Endodermal cell (in vitro differentiated cells): ENCODE results near the gene MCTP1. TPM values are rescaled to one million over a fixed set of nuclear protein-coding genes. Genes with fewer than 3 reads are reported as not detected.

Experiments used
- DNase-seq: peaks from one replicate; pipeline ENCODE4 v3.0.0-alpha.2; 2017
- H3K27ac ChIP-seq: 2 replicates; pipeline ENCODE4 v1.5.1; 2013; ENCODE audit warnings: mild to moderate bottlenecking, low read depth, low read length, moderate library complexity
- H3K27me3 ChIP-seq: 2 replicates; pipeline ENCODE4 v1.6.1; 2013; ENCODE audit warnings: mild to moderate bottlenecking, low read length, moderate library complexity; ENCODE audit not compliant: insufficient read depth, control insufficient read depth, poor library complexity, severe bottlenecking
- H3K36me3 ChIP-seq: 2 replicates; pipeline ENCODE4 v1.7.0; 2013; ENCODE audit warnings: mild to moderate bottlenecking, low read length, moderate library complexity; ENCODE audit not compliant: control insufficient read depth, insufficient read depth
- H3K4me1 ChIP-seq: one replicate; pipeline ENCODE4 v1.7.0; 2013; ENCODE audit warnings: low read length; ENCODE audit not compliant: control insufficient read depth, insufficient read depth
- H3K4me3 ChIP-seq: 2 replicates; pipeline ENCODE4 v1.5.1; 2013; ENCODE audit warnings: mild to moderate bottlenecking, low read length, moderate library complexity
- H3K9ac ChIP-seq: 2 replicates; pipeline ENCODE4 v1.6.1; 2013; ENCODE audit warnings: mild to moderate bottlenecking, low read length, moderate library complexity; ENCODE audit not compliant: poor library complexity, severe bottlenecking; ENCODE audit errors: extremely low read depth
- H3K9me3 ChIP-seq: 2 replicates; pipeline ENCODE4 v1.6.1; 2013; ENCODE audit warnings: mild to moderate bottlenecking, low read length, moderate library complexity; ENCODE audit not compliant: control insufficient read depth
- H3K27ac Mint-ChIP-seq: 2 replicates; pipeline ENCODE4 v1.8.0; 2020; ENCODE audit warnings: mixed read lengths
- H3K27me3 Mint-ChIP-seq: 2 replicates; pipeline ENCODE4 v1.8.0; 2021; ENCODE audit warnings: mild to moderate bottlenecking, mixed read lengths; ENCODE audit not compliant: insufficient read depth
- H3K36me3 Mint-ChIP-seq: 2 replicates; pipeline ENCODE4 v1.8.0; 2020; ENCODE audit warnings: low read depth, mixed read lengths
- H3K4me1 Mint-ChIP-seq: 2 replicates; pipeline ENCODE4 v1.8.0; 2020; ENCODE audit warnings: mixed read lengths
- H3K4me3 Mint-ChIP-seq: 2 replicates; pipeline ENCODE4 v1.8.0; 2020; ENCODE audit warnings: mild to moderate bottlenecking, moderate library complexity, mixed read lengths
- H3K9me3 Mint-ChIP-seq: 2 replicates; pipeline ENCODE4 v1.8.0; 2020; ENCODE audit warnings: mild to moderate bottlenecking, mixed read lengths
- CTCF ChIP-seq: fragments of 200-600 bp; sonication (generic); conservative IDR thresholded peaks from 2 replicates; pipeline ENCODE4 v1.5.0; 2021; ENCODE audit warnings: antibody characterized with exemption, mild to moderate bottlenecking
- WGBS, 2 experiments: methylation state at CpG; one replicate each; pipeline versions ENCODE4 v1.1.5 to v1.1.7; 2013; ENCODE audit warnings: missing lambda C conversion rate in 2 of 2, mixed read lengths in 1 of 2; ENCODE audit not compliant: insufficient coverage in 1 of 2, insufficient read length in 1 of 2; 5-methylcytosine and 5-hydroxymethylcytosine counted together
- total RNA-seq, 2 donors: library from RNA; stranded (reverse); fragmentation: NEBNext Ultra II Directional in 1 of 2; extraction: Animal tissue kit (Norgen Biotek cat#: 25700) in 1 of 2; gene quantifications; 2 replicates in 1 of 2; 3 replicates in 1 of 2; pipeline ENCODE4 v1.2.1, GENCODE V29; 2021

Gene MCTP1
- total RNA-seq, 2 donors from 2014 or later = 0.71 to 3.7 TPM

- Histone ChIP-seq H3K9me3 (no peaks in the 10 kb centered on the region), H3K36me3 (no peaks in the 10 kb centered on the region), H3K27me3 (no peaks in the 10 kb centered on the region), H3K27ac (no peak overlapping the region), H3K9ac (no peak overlapping the region), H3K4me3 (no peak overlapping the region), H3K4me1 (peaks cover 5% of the 10 kb centered on the region)
- Mint-ChIP-seq H3K36me3 (no peaks in the 10 kb centered on the region), H3K4me1 (peaks cover 31% of the 10 kb centered on the region), H3K27ac (no peak overlapping the region), H3K27me3 (no peaks in the 10 kb centered on the region), H3K4me3 (no peak overlapping the region), H3K9me3 (peaks cover 5% of the 10 kb centered on the region)
- no peak for DNase-seq
- no peak for TF ChIP-seq CTCF
- 89 to 96% methylated on average over 2 to 3 of the region's 3 CpGs for WGBS, 2 experiments
These were observed 109.8 kb downstream of the MCTP1 start for GRCh38 chr5:95175106-95175505.

- Mint-ChIP-seq H3K4me3 (no peak overlapping the region), H3K27me3 (no peaks in the 10 kb centered on the region), H3K27ac (no peak overlapping the region), H3K4me1 (peaks cover 8% of the 10 kb centered on the region), H3K36me3 (no peaks in the 10 kb centered on the region), H3K9me3 (peaks cover 4% of the 10 kb centered on the region)
- H3K27me3 ChIP-seq = no peaks in the 10 kb centered on the region
- no peaks in the 10 kb centered on the region for H3K36me3 ChIP-seq
- no peak for DNase-seq
- H3K27ac ChIP-seq = no peak overlapping the region
- H3K4me1 ChIP-seq = no peaks in the 10 kb centered on the region
- TF ChIP-seq CTCF = no peak
- H3K9me3 ChIP-seq = no peaks in the 10 kb centered on the region
- no peak overlapping the region for H3K4me3 ChIP-seq
- no peak overlapping the region for H3K9ac ChIP-seq
These were observed 112.2 kb downstream of the MCTP1 start for GRCh38 chr5:95172659-95173058.

- WGBS, 2 experiments = 83 to 96% methylated on average over 1 to 2 of the region's 2 CpGs
- TF ChIP-seq CTCF = no peak
- H3K36me3 Mint-ChIP-seq = no peaks in the 10 kb centered on the region
- no peaks in the 10 kb centered on the region for H3K4me1 Mint-ChIP-seq
- H3K27ac Mint-ChIP-seq = no peak overlapping the region
- no peaks in the 10 kb centered on the region for H3K9me3 ChIP-seq
- no peaks in the 10 kb centered on the region for H3K36me3 ChIP-seq
- H3K27me3 ChIP-seq = no peaks in the 10 kb centered on the region
- H3K4me3 Mint-ChIP-seq = no peak overlapping the region
- DNase-seq = no peak
- no peaks in the 10 kb centered on the region for H3K27me3 Mint-ChIP-seq
- no peak overlapping the region for H3K4me3 ChIP-seq
- peaks cover 2% of the 10 kb centered on the region for H3K9me3 Mint-ChIP-seq
- H3K9ac ChIP-seq = no peak overlapping the region
- H3K4me1 ChIP-seq = no peaks in the 10 kb centered on the region
- no peak overlapping the region for H3K27ac ChIP-seq
These were observed 120.0 kb downstream of the MCTP1 start for GRCh38 chr5:95164861-95165260.
